Panc1 (cell line): Measurements from ENCODE around the gene SV2C. TPM values are rescaled to one million over a fixed set of nuclear protein-coding genes. Genes with fewer than 3 reads are reported as not detected.

ENCODE experiments used
- ATAC-seq: fragments of 200-7000 bp; cut with Tn5 transposase; 2 replicates; pipeline ENCODE4 v1.9.1; 2020; ENCODE audit warnings: mild to moderate bottlenecking, moderate library complexity
- BruUV-seq: library from RNA; stranded (reverse); fragments of 400-500 nt; replicated peaks from 2 replicates; lab custom pipeline; 2021; lab: Mats Ljungman, UMichigan
- CTCF ChIA-PET: fragments of 300-600 bp; sonication (Branson Sonifier 250); formaldehyde crosslinking; loops from one replicate; lab custom pipeline; 2022; ENCODE audit warnings: antibody characterized with exemption; lab: Charles Lee
- POLR2A ChIA-PET: fragments of 300-600 bp; sonication (Branson Sonifier 250); formaldehyde crosslinking; loops from one replicate; lab custom pipeline; 2022; ENCODE audit warnings: antibody characterized with exemption; lab: Charles Lee
- DNase-seq: peaks from one replicate; pipeline ENCODE4 v3.0.0-alpha.2; 2010; ENCODE audit warnings: low read depth, low spot score
- H3K27ac ChIP-seq: 2 replicates; pipeline ENCODE4 v1.5.1; 2011; ENCODE audit warnings: mild to moderate bottlenecking, low read length, inconsistent platforms
- H3K27me3 ChIP-seq: fragments of 200-500 bp; sonication (Bioruptor generic); 2 replicates; pipeline ENCODE4 v1.6.0; 2014; ENCODE audit warnings: low read length, inconsistent platforms; ENCODE audit not compliant: control insufficient read depth, insufficient read depth
- H3K36me3 ChIP-seq: fragments of 200-500 bp; sonication (Bioruptor generic); 2 replicates; pipeline ENCODE4 v1.5.1; 2014; ENCODE audit warnings: inconsistent platforms, mild to moderate bottlenecking, low read length, moderate library complexity; ENCODE audit not compliant: control insufficient read depth, insufficient read depth
- H3K4me1 ChIP-seq: 2 replicates; pipeline ENCODE4 v1.5.1; 2011; ENCODE audit warnings: inconsistent platforms, mild to moderate bottlenecking, low read length, moderate library complexity; ENCODE audit not compliant: control insufficient read depth, insufficient read depth
- H3K4me3 ChIP-seq, 2 experiments: 2 replicates each; pipeline ENCODE4 v1.5.1; 2011 to 2012; ENCODE audit warnings: low read depth in 2 of 2, low read length in 2 of 2, mild to moderate bottlenecking in 2 of 2, inconsistent platforms in 1 of 2, moderate library complexity in 1 of 2
- H3K9me3 ChIP-seq: fragments of 200-500 bp; sonication (Bioruptor generic); 2 replicates; pipeline ENCODE4 v1.5.1; 2014; ENCODE audit warnings: low read depth, mild to moderate bottlenecking, inconsistent platforms, low read length, moderate library complexity; ENCODE audit not compliant: control insufficient read depth, insufficient read depth
- CTCF ChIP-seq: fragments of 450-650 bp; IDR thresholded peaks from 2 replicates; pipeline ENCODE4 v1.5.1; 2017; ENCODE audit warnings: mild to moderate bottlenecking
- POLR2AphosphoS5 ChIP-seq: IDR thresholded peaks from 2 replicates; pipeline ENCODE4 v1.6.1; 2012; ENCODE audit warnings: mild to moderate bottlenecking, low read depth, low read length, moderate library complexity
- REST ChIP-seq, 2 experiments: IDR thresholded peaks; 2 replicates each; pipeline ENCODE4 v1.6.1; 2011 to 2012; ENCODE audit warnings: low read depth in 2 of 2, control low read depth in 1 of 2, low read length in 1 of 2, mild to moderate bottlenecking in 1 of 2, moderate library complexity in 1 of 2; ENCODE audit not compliant: insufficient read depth in 1 of 2
- SIN3A ChIP-seq: IDR thresholded peaks from 2 replicates; pipeline ENCODE4 v1.6.1; 2012; ENCODE audit warnings: low read depth, mild to moderate bottlenecking, low read length, moderate library complexity, borderline replicate concordance; ENCODE audit not compliant: insufficient read depth
- TCF7L2 ChIP-seq: IDR thresholded peaks from 2 replicates; pipeline ENCODE4 v1.6.1; 2011; ENCODE audit warnings: mild to moderate bottlenecking, low read depth, low read length, inconsistent platforms
- in situ Hi-C: cut with HindIII; loops from 2 replicates; pipeline ENCODE4 v1.10.0; 2016; ENCODE audit warnings: low sequenced_read_pairs, low pct_unique_long_range_greater_than_20kb
- intact Hi-C: fragments of 100-400 bp; cut with micrococcal nuclease; formaldehyde crosslinking; loops from one replicate; pipeline ENCODE4 v1.10.0; 2022; ENCODE audit not compliant: unreplicated experiment
- total RNA-seq: library from RNA; stranded (reverse); gene quantifications from one replicate; pipeline ENCODE4 v1.2.1, GENCODE V29; 2021; ENCODE audit not compliant: unreplicated experiment

SV2C gene
- total RNA-seq, 1 experiment from 2014 or later = not detected

- H3K9me3 ChIP-seq = no peaks in the 10 kb centered on the region
- POLR2A ChIA-PET = no interaction called here
- no peaks in the 10 kb centered on the region for H3K4me1 ChIP-seq
- peaks cover 3% of the 10 kb centered on the region for H3K27me3 ChIP-seq
- DNase-seq = no peak
- no peak for ATAC-seq
- H3K4me3 ChIP-seq = no peak overlapping the region
- intact Hi-C loops = no loop called here
- TF ChIP-seq TCF7L2 = no peak
- TF ChIP-seq POLR2AphosphoS5 = no peak
- no peak for TF ChIP-seq SIN3A
- no peak for TF ChIP-seq CTCF
- no peak for TF ChIP-seq REST (IDR thresholded peaks at IDR 0.05; ENCODE audit: insufficient read depth in 1 of 2, low read depth in 2 of 2, low read length in 1 of 2)
- no peaks in the 10 kb centered on the region for H3K36me3 ChIP-seq
- no peak overlapping the region for H3K27ac ChIP-seq
- BruUV-seq = no TSS peak
- in situ Hi-C loops = no loop called here
- CTCF ChIA-PET = no interaction called here
Observed at GRCh38 chr5:76162335-76162734, 79.2 kb downstream of the SV2C start.

GRCh38 chr5:76163111-76163628, 80.0 kb downstream of the SV2C start:
- Histone ChIP-seq H3K4me3 (no peak overlapping the region), H3K27ac (no peak overlapping the region), H3K27me3 (peaks cover 3% of the 10 kb centered on the region), H3K36me3 (no peaks in the 10 kb centered on the region), H3K9me3 (no peaks in the 10 kb centered on the region), H3K4me1 (no peaks in the 10 kb centered on the region)
- no TSS peak for BruUV-seq
- ChIA-PET POLR2A (no interaction called here), CTCF (no interaction called here)
- intact Hi-C loops = no loop called here
- TF ChIP-seq REST (IDR thresholded peaks at IDR 0.05; ENCODE audit: insufficient read depth in 1 of 2, low read depth in 2 of 2, low read length in 1 of 2) = no peak
- no peak for TF ChIP-seq POLR2AphosphoS5
- no peak for TF ChIP-seq CTCF
- no peak for TF ChIP-seq SIN3A
- no peak for TF ChIP-seq TCF7L2
- in situ Hi-C loops = no loop called here
- DNase-seq = no peak
- ATAC-seq = no peak
